GM10266 (cell line): Measurements from ENCODE around the gene PRKCE.

Source experiments
- DNase-seq: peaks from one replicate; pipeline ENCODE4 v3.0.0; 2012; ENCODE audit errors: extremely low spot score
- CTCF ChIP-seq: IDR thresholded peaks from 2 replicates; pipeline ENCODE4 v1.5.1; 2012; ENCODE audit warnings: mild to moderate bottlenecking, low read depth; ENCODE audit not compliant: control insufficient read depth, insufficient read depth; ENCODE audit errors: missing control alignments

PRKCE gene

GRCh38 chr2:45938649-45939511, 287.4 kb downstream of the PRKCE start:
- TF ChIP-seq CTCF: no peak
- DNase-seq: no peak

- TF ChIP-seq CTCF: no peak
Observed at GRCh38 chr2:45941531-45942236, 290.2 kb downstream of the PRKCE start.

GRCh38 chr2:45942237-45942738, 290.8 kb downstream of the PRKCE start:
- no peak for DNase-seq

More at GRCh38 chr2:45941531-45942236, 290.2 kb downstream of the PRKCE start:
- DNase-seq: no peak

GRCh38 chr2:45943219-45944044, 292.0 kb downstream of the PRKCE start:
- no peak for DNase-seq
- TF ChIP-seq CTCF: no peak

More at GRCh38 chr2:45942237-45942738, 290.8 kb downstream of the PRKCE start:
- TF ChIP-seq CTCF: no peak

GRCh38 chr2:45944074-45944473, 292.6 kb downstream of the PRKCE start:
- DNase-seq: no peak
- TF ChIP-seq CTCF: no peak

- no peak for TF ChIP-seq CTCF
- no peak for DNase-seq
Observed at GRCh38 chr2:45945302-45945717, 293.8 kb downstream of the PRKCE start.
